HEK293 (cell line): Measurements from ENCODE around the gene TMEM184C.

Source experiments
- HOXC10 ChIP-seq: sonication (generic); formaldehyde crosslinking; IDR thresholded peaks from 2 replicates; pipeline ENCODE4 v1.8.1; 2023; ENCODE audit warnings: mild to moderate bottlenecking, missing genetic modification reagents
- KLF9 ChIP-seq: fragments of 450-650 bp; formaldehyde crosslinking; IDR thresholded peaks from 2 replicates; pipeline ENCODE4 v1.5.1; 2016; ENCODE audit warnings: missing biosample characterization, missing genetic modification characterization, low read depth
- ZBTB8A ChIP-seq: fragments of 450-650 bp; formaldehyde crosslinking; IDR thresholded peaks from 2 replicates; pipeline ENCODE4 v1.5.1; 2016; ENCODE audit warnings: missing biosample characterization, missing genetic modification characterization
- ZNF404 ChIP-seq: fragments of 450-650 bp; formaldehyde crosslinking; IDR thresholded peaks from 2 replicates; pipeline ENCODE4 v1.5.1; 2017; ENCODE audit warnings: missing biosample characterization, missing genetic modification characterization
- ZNF596 ChIP-seq: fragments of 450-650 bp; IDR thresholded peaks from 2 replicates; pipeline ENCODE4 v1.5.0; 2018; ENCODE audit warnings: missing biosample characterization, mild to moderate bottlenecking, missing genetic modification characterization, moderate library complexity
- ZNF629 ChIP-seq: fragments of 450-650 bp; formaldehyde crosslinking; IDR thresholded peaks from 2 replicates; pipeline ENCODE4 v1.5.1; 2017; ENCODE audit warnings: missing biosample characterization, missing genetic modification characterization
- TF ChIP-seq, protein P1 (sequence below): fragments of 450-650 bp; formaldehyde crosslinking; IDR thresholded peaks from 2 replicates; pipeline ENCODE4 v1.5.1; 2016; ENCODE audit warnings: missing biosample characterization, missing genetic modification characterization, low read depth
- TF ChIP-seq, protein P2 (sequence below): fragments of 450-650 bp; formaldehyde crosslinking; IDR thresholded peaks from 2 replicates; pipeline ENCODE4 v1.5.1; 2016; ENCODE audit warnings: missing biosample characterization, missing genetic modification characterization
- TF ChIP-seq, protein P3 (sequence below): fragments of 450-650 bp; formaldehyde crosslinking; IDR thresholded peaks from 2 replicates; pipeline ENCODE4 v1.5.1; 2016; ENCODE audit warnings: missing biosample characterization, missing genetic modification characterization

DNA sequence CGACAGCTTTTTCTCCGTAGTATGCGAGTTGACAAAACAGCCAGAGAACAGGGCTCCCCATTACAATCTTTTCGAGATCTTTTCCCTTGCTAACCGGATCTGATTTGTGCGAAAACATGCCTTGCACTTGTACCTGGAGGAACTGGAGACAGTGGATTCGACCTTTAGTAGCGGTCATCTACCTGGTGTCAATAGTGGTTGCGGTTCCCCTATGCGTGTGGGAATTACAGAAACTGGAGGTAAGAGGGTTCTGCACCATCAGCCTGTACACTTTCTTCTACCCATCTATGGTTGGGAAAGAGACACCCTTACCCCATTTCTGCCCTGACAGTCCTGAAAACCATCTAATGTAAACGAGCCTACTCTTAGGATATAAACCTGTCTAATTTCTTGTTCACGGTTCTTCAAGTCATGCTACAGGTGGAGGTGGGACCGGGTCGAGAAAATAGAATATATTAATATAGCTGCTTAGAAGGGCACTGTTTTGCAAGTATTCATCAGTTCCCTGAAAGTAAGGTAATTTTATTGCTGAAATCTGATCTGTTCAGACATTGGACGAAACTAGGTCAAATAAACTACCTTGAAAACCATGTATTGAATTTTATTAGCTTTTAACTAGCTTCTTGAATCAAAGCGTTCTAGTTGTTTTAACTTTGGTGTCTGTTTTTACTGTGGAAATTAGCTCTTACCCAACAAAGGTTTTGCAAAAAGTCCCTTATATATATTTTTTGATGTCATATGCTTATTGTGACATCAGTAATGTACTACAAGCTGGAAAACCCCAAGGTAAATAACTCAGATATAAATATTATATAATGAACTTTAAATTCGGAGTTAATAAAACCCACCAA, 869 bp downstream of the TMEM184C start:
- TF ChIP-seq ZNF596: no peak
- no peak for TF ChIP-seq ZBTB8A (tag by site-specific recombination)
- TF ChIP-seq, protein P1, sequence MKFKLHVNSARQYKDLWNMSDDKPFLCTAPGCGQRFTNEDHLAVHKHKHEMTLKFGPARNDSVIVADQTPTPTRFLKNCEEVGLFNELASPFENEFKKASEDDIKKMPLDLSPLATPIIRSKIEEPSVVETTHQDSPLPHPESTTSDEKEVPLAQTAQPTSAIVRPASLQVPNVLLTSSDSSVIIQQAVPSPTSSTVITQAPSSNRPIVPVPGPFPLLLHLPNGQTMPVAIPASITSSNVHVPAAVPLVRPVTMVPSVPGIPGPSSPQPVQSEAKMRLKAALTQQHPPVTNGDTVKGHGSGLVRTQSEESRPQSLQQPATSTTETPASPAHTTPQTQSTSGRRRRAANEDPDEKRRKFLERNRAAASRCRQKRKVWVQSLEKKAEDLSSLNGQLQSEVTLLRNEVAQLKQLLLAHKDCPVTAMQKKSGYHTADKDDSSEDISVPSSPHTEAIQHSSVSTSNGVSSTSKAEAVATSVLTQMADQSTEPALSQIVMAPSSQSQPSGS: no peak
- TF ChIP-seq, protein P2, sequence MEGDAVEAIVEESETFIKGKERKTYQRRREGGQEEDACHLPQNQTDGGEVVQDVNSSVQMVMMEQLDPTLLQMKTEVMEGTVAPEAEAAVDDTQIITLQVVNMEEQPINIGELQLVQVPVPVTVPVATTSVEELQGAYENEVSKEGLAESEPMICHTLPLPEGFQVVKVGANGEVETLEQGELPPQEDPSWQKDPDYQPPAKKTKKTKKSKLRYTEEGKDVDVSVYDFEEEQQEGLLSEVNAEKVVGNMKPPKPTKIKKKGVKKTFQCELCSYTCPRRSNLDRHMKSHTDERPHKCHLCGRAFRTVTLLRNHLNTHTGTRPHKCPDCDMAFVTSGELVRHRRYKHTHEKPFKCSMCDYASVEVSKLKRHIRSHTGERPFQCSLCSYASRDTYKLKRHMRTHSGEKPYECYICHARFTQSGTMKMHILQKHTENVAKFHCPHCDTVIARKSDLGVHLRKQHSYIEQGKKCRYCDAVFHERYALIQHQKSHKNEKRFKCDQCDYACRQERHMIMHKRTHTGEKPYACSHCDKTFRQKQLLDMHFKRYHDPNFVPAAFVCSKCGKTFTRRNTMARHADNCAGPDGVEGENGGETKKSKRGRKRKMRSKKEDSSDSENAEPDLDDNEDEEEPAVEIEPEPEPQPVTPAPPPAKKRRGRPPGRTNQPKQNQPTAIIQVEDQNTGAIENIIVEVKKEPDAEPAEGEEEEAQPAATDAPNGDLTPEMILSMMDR (tag by site-specific recombination): no peak
- TF ChIP-seq HOXC10 (CRISPR knock-in tag): no peak
- TF ChIP-seq KLF9 (tag by site-specific recombination): no peak
- TF ChIP-seq, protein P3, sequence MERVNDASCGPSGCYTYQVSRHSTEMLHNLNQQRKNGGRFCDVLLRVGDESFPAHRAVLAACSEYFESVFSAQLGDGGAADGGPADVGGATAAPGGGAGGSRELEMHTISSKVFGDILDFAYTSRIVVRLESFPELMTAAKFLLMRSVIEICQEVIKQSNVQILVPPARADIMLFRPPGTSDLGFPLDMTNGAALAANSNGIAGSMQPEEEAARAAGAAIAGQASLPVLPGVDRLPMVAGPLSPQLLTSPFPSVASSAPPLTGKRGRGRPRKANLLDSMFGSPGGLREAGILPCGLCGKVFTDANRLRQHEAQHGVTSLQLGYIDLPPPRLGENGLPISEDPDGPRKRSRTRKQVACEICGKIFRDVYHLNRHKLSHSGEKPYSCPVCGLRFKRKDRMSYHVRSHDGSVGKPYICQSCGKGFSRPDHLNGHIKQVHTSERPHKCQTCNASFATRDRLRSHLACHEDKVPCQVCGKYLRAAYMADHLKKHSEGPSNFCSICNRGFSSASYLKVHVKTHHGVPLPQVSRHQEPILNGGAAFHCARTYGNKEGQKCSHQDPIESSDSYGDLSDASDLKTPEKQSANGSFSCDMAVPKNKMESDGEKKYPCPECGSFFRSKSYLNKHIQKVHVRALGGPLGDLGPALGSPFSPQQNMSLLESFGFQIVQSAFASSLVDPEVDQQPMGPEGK: no peak
- no peak for TF ChIP-seq ZNF629 (tag by site-specific recombination)
- no peak for TF ChIP-seq ZNF404 (tag by site-specific recombination)
